A549 (cell line): ENCODE measurements around the gene ID3.

Experiments used
- CEBPB ChIP-seq, 2 experiments: fragments of >200 bp in 1 of 2; sonication (Bioruptor Twin) in 1 of 2; formaldehyde crosslinking in 1 of 2; IDR thresholded peaks; 2 replicates each; pipeline ENCODE4 v1.6.1; 2012 to 2016
- CTCF ChIP-seq: fragments of >200 bp; sonication (Bioruptor Twin); formaldehyde crosslinking; IDR thresholded peaks from 3 replicates; pipeline ENCODE4 v1.5.1; 2016
- E2F6 ChIP-seq: IDR thresholded peaks from 2 replicates; pipeline ENCODE4 v1.6.1; 2012; ENCODE audit warnings: low read depth, borderline replicate concordance
- JUN ChIP-seq, 2 experiments: fragments of >200 bp; sonication (Bioruptor Twin); formaldehyde crosslinking; IDR thresholded peaks; 2 replicates in 1 of 2; 3 replicates in 1 of 2; pipeline ENCODE4 v1.6.1; 2016 to 2017
- MAX ChIP-seq: IDR thresholded peaks from 2 replicates; pipeline ENCODE4 v1.6.1; 2012
- POLR2A ChIP-seq: IDR thresholded peaks from 2 replicates; pipeline ENCODE4 v1.6.1; 2012; ENCODE audit warnings: mild to moderate bottlenecking, low read length
- RAD21 ChIP-seq, 2 experiments: fragments of >200 bp in 1 of 2; sonication (Bioruptor Twin) in 1 of 2; formaldehyde crosslinking in 1 of 2; IDR thresholded peaks in 1 of 2; conservative IDR thresholded peaks in 1 of 2; 2 replicates in 1 of 2; 3 replicates in 1 of 2; pipeline ENCODE4 v1.6.1; 2012 to 2018; ENCODE audit warnings: inconsistent platforms in 1 of 2

GRCh38 chr1:23551849-23552248 lies 7.5 kb downstream of the ID3 start:
- TF ChIP-seq CTCF (no peak), RAD21 (conservative IDR thresholded peaks at IDR 0.05 in 1 of 2, IDR thresholded peaks at IDR 0.05 in 1 of 2) (no peak), MAX (no peak), E2F6 (no peak), JUN (IDR thresholded peaks at IDR 0.05) (no peak), POLR2A (no peak), CEBPB (IDR thresholded peaks at IDR 0.05) (no peak)
